ENCODE results near the gene SEMA4F.

The SEMA4F gene

GRCh38 chr2:74668087-74668486 lies 14.0 kb downstream of the SEMA4F start:
- TF ChIP-seq CTCF (IDR thresholded peaks at IDR 0.05; ENCODE audit: low read depth, low read length), result no peak
- DNase-seq (ENCODE audit: extremely low read depth, low read depth), result no peak

GRCh38 chr2:74670263-74670662 lies 16.2 kb downstream of the SEMA4F start:
- TF ChIP-seq CTCF (IDR thresholded peaks at IDR 0.05; ENCODE audit: low read depth, low read length), result no peak
- no peak for DNase-seq (ENCODE audit: extremely low read depth, low read depth)

GRCh38 chr2:74671479-74671878 lies 17.4 kb downstream of the SEMA4F start:
- no peak for TF ChIP-seq CTCF (IDR thresholded peaks at IDR 0.05; ENCODE audit: low read depth, low read length)
- DNase-seq (ENCODE audit: extremely low read depth, low read depth), result no peak

DNA sequence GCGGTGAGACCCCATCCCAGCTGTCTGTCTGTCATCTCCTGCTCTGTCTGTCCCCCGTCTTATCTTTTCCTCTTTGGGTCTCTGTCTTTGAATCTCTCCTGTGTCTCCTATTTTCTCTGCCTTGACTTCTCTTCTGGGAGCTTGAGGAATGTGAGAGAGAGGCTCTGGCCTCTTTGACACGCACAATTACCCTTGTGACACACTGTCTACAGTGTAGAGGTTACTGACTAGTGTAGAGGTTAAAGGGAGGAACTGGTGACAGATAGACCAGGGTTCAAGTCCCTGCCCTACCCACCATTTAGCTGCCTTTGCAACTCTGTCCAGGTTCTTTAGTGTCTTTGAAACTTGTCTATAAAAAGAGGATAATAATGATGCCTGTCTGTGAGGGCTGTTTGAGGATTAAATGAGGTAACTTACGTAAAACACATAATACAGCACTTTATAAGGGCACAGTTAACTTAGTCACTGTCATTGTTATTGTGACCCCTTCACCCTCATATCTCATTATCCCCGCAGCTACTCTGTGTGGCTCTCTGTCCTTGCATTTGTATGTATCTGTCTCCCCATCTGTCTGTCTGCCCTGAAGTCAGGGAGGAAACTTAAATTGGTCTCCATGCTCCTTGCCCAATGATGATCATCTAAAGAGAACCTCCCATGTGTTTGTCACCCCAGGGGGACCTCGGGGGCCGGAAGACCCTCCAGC lies 19.9 kb downstream of the SEMA4F start:
- no peak for TF ChIP-seq CTCF (IDR thresholded peaks at IDR 0.05; ENCODE audit: low read depth, low read length)
- DNase-seq (ENCODE audit: extremely low read depth, low read depth), result no peak

- DNase-seq (ENCODE audit: extremely low read depth, low read depth), result no peak
- no peak for TF ChIP-seq CTCF (IDR thresholded peaks at IDR 0.05; ENCODE audit: low read depth, low read length)
Measured at GRCh38 chr2:74675090-74675489, 21.0 kb downstream of the SEMA4F start.

- no peak for DNase-seq (ENCODE audit: extremely low read depth, low read depth)
- TF ChIP-seq CTCF (IDR thresholded peaks at IDR 0.05; ENCODE audit: low read depth, low read length), result no peak
Measured at GRCh38 chr2:74676331-74676730, 22.3 kb downstream of the SEMA4F start.

GRCh38 chr2:74679615-74680014 lies 25.6 kb downstream of the SEMA4F start:
- DNase-seq (ENCODE audit: extremely low read depth, low read depth), result no peak
- no peak for TF ChIP-seq CTCF (IDR thresholded peaks at IDR 0.05; ENCODE audit: low read depth, low read length)

Measured in AG09319 (cell line).